Measurements from ENCODE around the gene SLC20A1. TPM values are rescaled to one million over a fixed set of nuclear protein-coding genes. Genes with fewer than 3 reads are reported as not detected.
A peak's percentile ranks its signal among the peaks of the same experiment; 100 is the strongest.
"Not testable (repeated sequence)": the region's sequence is repeated elsewhere in the genome, so short reads cannot be mapped to it uniquely, and the experiment has no call there.

Gene SLC20A1
- total RNA-seq, 1 donor from 2014 or later: 164 TPM

- intact Hi-C loops (cut with micrococcal nuclease); H3K4me1 Mint-ChIP-seq (ENCODE audit: low read depth); H3K27ac Mint-ChIP-seq; DNase-seq (ENCODE audit: low spot score); H3K36me3 Mint-ChIP-seq (ENCODE audit: low read depth); H3K9me3 Mint-ChIP-seq; H3K4me3 Mint-ChIP-seq: not testable (repeated sequence)
- H3K27me3 Mint-ChIP-seq (ENCODE audit: insufficient read depth): peaks cover 37% of the 10 kb centered on the region
Observed at GRCh38 chr2:112612283-112612682, 33.5 kb upstream of the SLC20A1 start.

DNA sequence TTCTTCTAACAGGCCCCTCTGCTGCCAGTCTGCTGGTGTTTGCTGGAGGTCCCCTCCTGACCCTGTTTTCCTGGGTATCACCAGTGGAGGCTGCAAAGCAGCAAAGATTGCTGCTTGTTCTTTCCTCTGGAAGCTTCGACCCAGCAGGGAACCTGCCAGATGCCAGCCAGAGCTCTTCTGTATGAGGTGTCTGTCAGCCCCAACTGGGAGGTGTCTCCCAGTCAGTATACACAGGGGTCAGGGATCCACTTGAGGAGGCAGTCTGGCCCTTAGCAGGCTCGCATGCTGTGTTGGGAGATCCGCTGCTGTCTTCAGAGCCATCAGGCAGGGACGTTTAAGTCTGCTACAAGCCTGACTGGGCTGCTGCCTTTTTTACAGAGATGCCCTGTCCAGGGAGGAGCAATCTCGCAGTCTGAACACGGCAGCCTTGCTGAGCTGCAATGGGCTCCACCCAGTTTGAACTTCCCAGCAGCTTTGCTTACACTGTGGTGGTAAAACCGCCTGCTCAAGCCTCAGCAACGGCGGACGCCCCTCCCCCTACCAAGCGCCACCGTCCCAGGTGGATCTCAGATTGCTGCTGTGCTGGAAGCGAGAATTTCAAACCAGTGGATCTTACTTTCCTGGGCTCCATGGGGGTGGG is 31.4 kb upstream of the SLC20A1 start:
- no peak for DNase-seq (ENCODE audit: low spot score)
- no peaks in the 10 kb centered on the region for H3K4me1 Mint-ChIP-seq (ENCODE audit: low read depth)
- intact Hi-C loops (cut with micrococcal nuclease): no loop called here
- H3K4me3 Mint-ChIP-seq: no peak overlapping the region
- peaks cover 5% of the 10 kb centered on the region for H3K36me3 Mint-ChIP-seq (ENCODE audit: low read depth)
- H3K27ac Mint-ChIP-seq: no peak overlapping the region
- peaks cover 8% of the 10 kb centered on the region for H3K9me3 Mint-ChIP-seq
- peaks cover 37% of the 10 kb centered on the region for H3K27me3 Mint-ChIP-seq (ENCODE audit: insufficient read depth)

GRCh38 chr2:112615051-112615450 is 30.7 kb upstream of the SLC20A1 start:
- H3K36me3 Mint-ChIP-seq (ENCODE audit: low read depth): peaks cover 5% of the 10 kb centered on the region
- H3K9me3 Mint-ChIP-seq: peaks cover 1% of the 10 kb centered on the region
- no peak overlapping the region for H3K27ac Mint-ChIP-seq
- peaks cover 34% of the 10 kb centered on the region for H3K27me3 Mint-ChIP-seq (ENCODE audit: insufficient read depth)
- intact Hi-C loops (cut with micrococcal nuclease): no loop called here
- no peaks in the 10 kb centered on the region for H3K4me1 Mint-ChIP-seq (ENCODE audit: low read depth)
- H3K4me3 Mint-ChIP-seq: no peak overlapping the region
- DNase-seq (ENCODE audit: low spot score): no peak

- H3K36me3 Mint-ChIP-seq (ENCODE audit: low read depth); H3K27ac Mint-ChIP-seq; DNase-seq (ENCODE audit: low spot score); intact Hi-C loops (cut with micrococcal nuclease); H3K4me1 Mint-ChIP-seq (ENCODE audit: low read depth); H3K9me3 Mint-ChIP-seq; H3K4me3 Mint-ChIP-seq: not testable (repeated sequence)
- peaks cover 29% of the 10 kb centered on the region for H3K27me3 Mint-ChIP-seq (ENCODE audit: insufficient read depth)
Observed at GRCh38 chr2:112615798-112616197, 29.9 kb upstream of the SLC20A1 start.

GRCh38 chr2:112618383-112618782 is 27.4 kb upstream of the SLC20A1 start:
- Mint-ChIP-seq H3K4me3 (no peak overlapping the region), H3K9me3 (no peaks in the 10 kb centered on the region), H3K27me3 (ENCODE audit: insufficient read depth) (peaks cover 9% of the 10 kb centered on the region), H3K36me3 (ENCODE audit: low read depth) (peaks cover 3% of the 10 kb centered on the region), H3K4me1 (ENCODE audit: low read depth) (peaks cover 4% of the 10 kb centered on the region), H3K27ac (no peak overlapping the region)
- DNase-seq (ENCODE audit: low spot score): no peak
- intact Hi-C loops (cut with micrococcal nuclease): no loop called here

GRCh38 chr2:112621790-112622527 is 23.8 kb upstream of the SLC20A1 start:
- no peak for DNase-seq (ENCODE audit: low spot score)
- Mint-ChIP-seq H3K27ac (no peak overlapping the region), H3K27me3 (ENCODE audit: insufficient read depth) (peaks cover 2% of the 10 kb centered on the region), H3K36me3 (ENCODE audit: low read depth) (no peaks in the 10 kb centered on the region), H3K4me1 (ENCODE audit: low read depth) (peaks cover 34% of the 10 kb centered on the region), H3K4me3 (no peak overlapping the region), H3K9me3 (no peaks in the 10 kb centered on the region)
- intact Hi-C loops (cut with micrococcal nuclease): no loop called here

- no peaks in the 10 kb centered on the region for H3K9me3 Mint-ChIP-seq
- H3K4me1 Mint-ChIP-seq (ENCODE audit: low read depth): peaks cover 40% of the 10 kb centered on the region
- no peak for DNase-seq (ENCODE audit: low spot score)
- H3K27me3 Mint-ChIP-seq (ENCODE audit: insufficient read depth): peaks cover 2% of the 10 kb centered on the region
- no peak overlapping the region for H3K4me3 Mint-ChIP-seq
- H3K36me3 Mint-ChIP-seq (ENCODE audit: low read depth): no peaks in the 10 kb centered on the region
- intact Hi-C loops (cut with micrococcal nuclease): no loop called here
- no peak overlapping the region for H3K27ac Mint-ChIP-seq
Observed at GRCh38 chr2:112622528-112622849, 23.2 kb upstream of the SLC20A1 start.

DNA sequence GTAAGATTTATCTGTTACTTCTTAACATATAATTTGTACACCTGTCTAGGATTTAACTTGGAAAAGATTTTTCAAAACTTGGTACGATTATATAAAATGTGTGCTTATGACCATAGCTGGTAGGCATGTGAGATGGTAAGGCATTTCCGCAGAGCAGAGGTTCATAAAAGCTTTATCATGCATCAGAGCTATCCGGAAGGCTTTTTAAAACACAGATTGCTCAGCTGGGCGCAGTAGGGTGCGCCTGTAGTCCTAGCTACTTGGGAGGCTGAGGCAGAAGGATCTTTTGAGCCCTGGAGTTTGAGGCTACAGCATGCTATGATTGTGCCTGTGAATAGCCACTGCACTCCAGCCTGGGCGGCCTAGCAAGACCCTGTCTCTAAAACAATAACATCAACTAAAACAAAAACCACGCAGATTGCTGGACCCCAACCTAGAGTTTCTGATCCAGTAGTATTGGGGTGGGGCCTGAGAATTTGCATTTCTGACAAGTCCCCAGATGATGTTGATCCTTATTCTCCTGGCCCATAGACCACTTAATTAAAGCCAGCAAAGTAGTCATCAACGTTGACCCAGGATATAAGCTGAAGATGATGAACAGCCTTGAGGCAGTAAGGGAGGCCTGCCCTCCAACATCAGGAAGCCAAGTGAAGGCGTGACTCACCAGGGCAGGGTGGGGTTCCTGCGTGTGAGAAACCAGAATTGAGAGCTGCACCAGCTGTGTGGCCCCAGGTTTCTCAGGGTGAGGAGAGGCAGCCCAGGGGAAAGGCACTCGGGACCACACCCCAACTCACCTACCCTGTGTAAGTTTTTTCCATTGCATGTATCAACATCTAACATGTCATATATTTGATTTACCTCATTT is 21.6 kb upstream of the SLC20A1 start:
- peak overlapping the region; percentile 61 for H3K27ac Mint-ChIP-seq
- intact Hi-C loops (cut with micrococcal nuclease): loop anchor here (1.0 kb wide), 1 partner anchor 40 kb away; the partner anchor contains the start of gene CHCHD5
- no peaks in the 10 kb centered on the region for H3K9me3 Mint-ChIP-seq
- peak overlapping the region; percentile 47 for H3K4me3 Mint-ChIP-seq
- H3K4me1 Mint-ChIP-seq (ENCODE audit: low read depth): peaks cover 56% of the 10 kb centered on the region
- peak; percentile 75 for DNase-seq (ENCODE audit: low spot score)
- no peaks in the 10 kb centered on the region for H3K36me3 Mint-ChIP-seq (ENCODE audit: low read depth)
- H3K27me3 Mint-ChIP-seq (ENCODE audit: insufficient read depth): peaks cover 2% of the 10 kb centered on the region

- no peak for DNase-seq (ENCODE audit: low spot score)
- peaks cover 71% of the 10 kb centered on the region for H3K4me1 Mint-ChIP-seq (ENCODE audit: low read depth)
- no peaks in the 10 kb centered on the region for H3K36me3 Mint-ChIP-seq (ENCODE audit: low read depth)
- H3K27me3 Mint-ChIP-seq (ENCODE audit: insufficient read depth): peaks cover 2% of the 10 kb centered on the region
- intact Hi-C loops (cut with micrococcal nuclease): loop anchor here (1.0 to 5.0 kb wide), 5 partner anchors 20 to 101 kb away; partner anchors contain the start of gene SLC20A1
- H3K27ac Mint-ChIP-seq: peak overlapping the region; percentile 40
- no peak overlapping the region for H3K4me3 Mint-ChIP-seq
- H3K9me3 Mint-ChIP-seq: no peaks in the 10 kb centered on the region
Observed at GRCh38 chr2:112625474-112626114, 20.1 kb upstream of the SLC20A1 start.

DNA sequence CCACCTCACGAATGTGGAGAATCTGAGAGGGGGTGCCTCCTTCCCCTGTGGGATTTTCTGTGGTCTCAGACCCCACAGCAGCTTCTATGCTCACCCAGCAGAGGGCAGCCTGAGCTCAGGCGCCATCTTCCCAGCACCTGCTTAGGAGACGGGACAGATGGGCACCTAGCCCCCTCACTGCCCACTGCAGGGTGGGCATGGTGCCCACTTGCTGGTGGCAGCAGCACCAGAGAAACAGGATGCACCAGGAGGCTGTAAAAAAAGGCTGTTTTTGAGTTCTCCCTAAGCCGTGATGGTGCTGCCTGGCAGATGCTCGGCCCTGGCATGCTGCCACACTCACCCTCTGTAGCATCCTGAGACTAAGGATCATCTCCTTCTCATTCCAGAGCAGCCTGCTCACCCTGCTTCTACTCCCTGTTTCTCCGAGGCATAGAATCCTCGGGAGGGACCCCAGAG is 19.1 kb upstream of the SLC20A1 start:
- intact Hi-C loops (cut with micrococcal nuclease): loop anchor here (1.0 to 5.0 kb wide), 5 partner anchors 19 to 100 kb away; partner anchors contain the start of gene SLC20A1

DNA sequence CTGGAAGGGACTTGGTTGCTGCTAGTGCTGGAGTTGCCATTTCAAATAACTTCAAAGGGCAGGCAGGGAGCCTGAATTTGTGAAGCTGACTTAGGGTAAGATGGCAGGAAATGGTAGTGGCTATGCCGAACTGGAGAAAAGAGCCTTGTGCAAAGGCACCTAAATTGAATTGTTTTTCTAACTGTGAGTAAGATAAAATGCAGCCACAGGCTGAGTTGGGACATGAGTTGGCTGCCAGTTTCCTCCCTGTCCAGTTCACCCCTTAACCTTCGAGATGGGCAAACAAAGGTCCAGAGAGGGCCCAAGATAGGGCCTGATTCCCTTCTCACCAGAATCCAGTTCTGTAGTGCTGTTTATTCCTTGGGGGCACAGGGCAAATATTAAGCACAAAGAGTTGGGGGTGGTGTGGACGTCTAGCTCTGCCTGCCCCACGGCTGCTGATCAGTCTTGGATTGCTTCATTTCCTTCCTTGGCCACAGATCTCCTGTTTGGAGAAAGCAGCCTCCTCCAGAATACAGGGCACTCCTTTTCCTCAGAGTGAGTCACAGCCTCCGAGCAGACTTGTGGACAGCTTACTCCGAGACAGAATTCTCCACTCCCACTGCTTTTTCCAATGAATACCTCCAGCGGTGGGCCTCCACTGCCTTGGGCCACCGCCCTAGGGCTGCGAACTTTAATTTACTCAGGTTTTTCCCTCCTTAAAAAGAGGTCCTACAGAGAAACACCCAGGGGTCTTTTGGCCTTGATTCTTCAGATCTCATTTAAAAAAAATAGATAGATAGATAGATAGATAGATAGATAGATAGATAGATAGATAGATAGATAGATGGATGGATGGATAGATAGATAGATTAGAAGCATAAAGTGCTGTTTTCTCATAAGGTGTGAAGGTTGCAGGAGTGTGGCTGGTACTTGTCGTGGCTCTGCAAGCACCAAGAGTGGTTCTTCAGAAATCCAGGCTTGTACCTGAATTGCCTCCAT is 18.4 kb upstream of the SLC20A1 start:
- intact Hi-C loops (cut with micrococcal nuclease): loop anchor here (5.0 kb wide), 1 partner anchor 35 kb away; no protein-coding TSS in a partner anchor
- H3K4me3 Mint-ChIP-seq: peak overlapping the region; percentile 57

More for the DNA sequence above, 19.1 kb upstream of the SLC20A1 start:
- Mint-ChIP-seq H3K27me3 (ENCODE audit: insufficient read depth) (peaks cover 2% of the 10 kb centered on the region), H3K36me3 (ENCODE audit: low read depth) (no peaks in the 10 kb centered on the region), H3K4me1 (ENCODE audit: low read depth) (peaks cover 79% of the 10 kb centered on the region), H3K4me3 (peak overlapping the region; percentile 57), H3K27ac (peak overlapping the region; percentile 40), H3K9me3 (no peaks in the 10 kb centered on the region)
- peak; percentile 59 for DNase-seq (ENCODE audit: low spot score)

More for the DNA sequence above, 18.4 kb upstream of the SLC20A1 start:
- H3K36me3 Mint-ChIP-seq (ENCODE audit: low read depth): peaks cover 2% of the 10 kb centered on the region
- no peaks in the 10 kb centered on the region for H3K9me3 Mint-ChIP-seq
- H3K27me3 Mint-ChIP-seq (ENCODE audit: insufficient read depth): no peaks in the 10 kb centered on the region
- DNase-seq (ENCODE audit: low spot score): no peak
- peaks cover 84% of the 10 kb centered on the region for H3K4me1 Mint-ChIP-seq (ENCODE audit: low read depth)
- peak overlapping the region; percentile 40 for H3K27ac Mint-ChIP-seq

All from activated T-helper 1 cell treated with anti-CD3 and anti-CD28 coated beads, Interleukin-12 subunit alpha, Interleukin-12 subunit beta, Interleukin-2, Interleukin-4 antibody, amounts not matched to agents 30 ng/mL and 10 ng/mL and 1 ng/mL, durations not matched to agents 14 hours and 24 hours and 36 hours (primary cell).